ENCODE measurements around the gene KRT20. TPM values are rescaled to one million over a fixed set of nuclear protein-coding genes. Genes with fewer than 3 reads are reported as not detected.

Gene KRT20
- total RNA-seq, 1 experiment from 2014 or later = not detected

GRCh38 chr17:40932608-40933007 is 47.6 kb upstream of the KRT20 start:
- no peak for DNase-seq
- no peaks in the 10 kb centered on the region for H3K9me3 Mint-ChIP-seq

More at GRCh38 chr17:40932608-40933007, 47.6 kb upstream of the KRT20 start:
- Histone ChIP-seq H3K79me2 (ENCODE audit: insufficient read depth, low read length) (no peaks in the 10 kb centered on the region), H2AFZ (ENCODE audit: low read length) (no peak overlapping the region), H3K27ac (ENCODE audit: insufficient read length, low read depth, low read length) (no peak overlapping the region), H2AK5ac (ENCODE audit: insufficient read length, low read length) (no peak overlapping the region), H3K4ac (ENCODE audit: low read depth, low read length) (no peak overlapping the region), H3K4me2 (ENCODE audit: insufficient read depth, insufficient read length, low read length) (no peak overlapping the region), H4K8ac (replicated peaks; ENCODE audit: insufficient read length, low read depth, low read length) (no peak overlapping the region), H3K23ac (ENCODE audit: insufficient read length, low read depth, low read length) (no peak overlapping the region), H3T11ph (ENCODE audit: low read length) (no peak overlapping the region), H3K18ac (ENCODE audit: insufficient read length, low read depth, low read length) (no peak overlapping the region), H3K9me3 (ENCODE audit: control insufficient read depth, low read depth, low read length) (no peaks in the 10 kb centered on the region), H3K27me3 (ENCODE audit: insufficient read depth, low read length) (no peaks in the 10 kb centered on the region), H4K91ac (ENCODE audit: insufficient read length, low read depth, low read length) (no peak overlapping the region), H2BK15ac (ENCODE audit: low read depth, low read length) (no peak overlapping the region), H2BK120ac (ENCODE audit: low read depth, low read length, poor library complexity, severe bottlenecking) (no peak overlapping the region), H2BK5ac (ENCODE audit: insufficient read length, low read length) (no peak overlapping the region), H2BK12ac (ENCODE audit: insufficient read length, low read depth, low read length) (no peak overlapping the region), H3K14ac (ENCODE audit: insufficient read depth, low read length) (no peak overlapping the region), H3K79me1 (ENCODE audit: insufficient read depth, low read depth, low read length, poor library complexity, severe bottlenecking) (no peaks in the 10 kb centered on the region), H2BK20ac (ENCODE audit: low read depth, low read length, poor library complexity, severe bottlenecking) (no peak overlapping the region), H3K56ac (ENCODE audit: insufficient read length, low read depth, low read length) (no peak overlapping the region), H4K20me1 (ENCODE audit: control insufficient read depth, insufficient read depth, insufficient read length) (no peaks in the 10 kb centered on the region), H3K4me1 (ENCODE audit: insufficient read depth, low read length) (no peaks in the 10 kb centered on the region), H3K9ac (ENCODE audit: extremely low read depth, insufficient read length, low read length) (no peak overlapping the region), H3K23me2 (ENCODE audit: insufficient read length, low read depth, low read length, poor library complexity, severe bottlenecking) (no peaks in the 10 kb centered on the region), H4K5ac (ENCODE audit: insufficient read length, low read depth, low read length) (no peak overlapping the region)
- no peak for TF ChIP-seq CTCF (conservative IDR thresholded peaks at IDR 0.05)
- peaks cover 11 to 14% of the 10 kb centered on the region in 2 experiments for H3K4me1 Mint-ChIP-seq
- no peak overlapping the region for H3K4me3 Mint-ChIP-seq
- H3K27me3 Mint-ChIP-seq (ENCODE audit: low read depth) = peaks cover 7% of the 10 kb centered on the region; the same call in 1 of the 2 replicates
- no peak overlapping the region for H3K27ac Mint-ChIP-seq
- WGBS (ENCODE audit: extremely low coverage, insufficient read length, low lambda C conversion rate) = no CpG with 5 or more reads among the region's 2 CpGs
- no peaks in the 10 kb centered on the region for H3K36me3 Mint-ChIP-seq (ENCODE audit: insufficient read depth in 1 of 3, low read depth in 3 of 3)

Data from H9 (cell line).